Gastroesophageal sphincter (tissue), 4 donors: Measurements from ENCODE around the gene LARP1. TPM values are rescaled to one million over a fixed set of nuclear protein-coding genes. Genes with fewer than 3 reads are reported as not detected.
A peak's percentile ranks its signal among the peaks of the same experiment; 100 is the strongest.

Source experiments
- ATAC-seq: fragments of 150-250 bp; one replicate; pipeline ENCODE4 v1.9.1; 2016; ENCODE audit warnings: mild to moderate bottlenecking, moderate library complexity
- H3K27ac ChIP-seq, 4 donors: fragments of 200-600 bp; sonication (generic) in 3 of 4; 1 replicate in 3 of 4; 2 replicates in 1 of 4; pipeline ENCODE4 v1.5.1; 2016 to 2019
- H3K27me3 ChIP-seq: fragments of 200-600 bp; sonication (generic); one replicate; pipeline ENCODE4 v1.5.1; 2019
- H3K36me3 ChIP-seq, 2 donors: fragments of 200-600 bp; sonication (generic); one replicate each; pipeline ENCODE4 v1.5.1; 2019; ENCODE audit warnings: control low read depth in 1 of 2
- H3K4me1 ChIP-seq, 3 donors: fragments of 200-600 bp; sonication (generic); 1 replicate in 2 of 3; 2 replicates in 1 of 3; pipeline ENCODE4 v1.5.1; 2016 to 2019; ENCODE audit warnings: control low read depth in 2 of 3
- H3K4me3 ChIP-seq, 2 donors: fragments of 200-600 bp; sonication (generic); one replicate each; pipeline ENCODE4 v1.5.1; 2019; ENCODE audit warnings: mild to moderate bottlenecking in 1 of 2, moderate library complexity in 1 of 2
- H3K9me3 ChIP-seq, 3 donors: fragments of 200-600 bp; sonication (generic); one replicate each; pipeline ENCODE4 v1.5.1; 2017 to 2019; ENCODE audit warnings: control low read depth in 2 of 3
- CTCF ChIP-seq, 4 experiments: fragments of 200-600 bp in 2 of 4; fragments of 450-650 bp in 2 of 4; sonication (generic) in 1 of 4; IDR thresholded peaks; one replicate each; pipeline ENCODE4 v1.5.1; 2017 to 2019; ENCODE audit warnings: antibody characterized with exemption in 4 of 4, mild to moderate bottlenecking in 2 of 4, moderate library complexity in 2 of 4
- EP300 ChIP-seq: sonication (generic); formaldehyde crosslinking; IDR thresholded peaks from one replicate; pipeline ENCODE4 v1.6.1; 2017; ENCODE audit warnings: antibody characterized with exemption, mild to moderate bottlenecking
- POLR2A ChIP-seq, 2 donors: fragments of 450-650 bp; IDR thresholded peaks; one replicate each; pipeline ENCODE4 v1.6.1; 2017; ENCODE audit warnings: antibody characterized with exemption in 2 of 2, mild to moderate bottlenecking in 2 of 2, moderate library complexity in 1 of 2
- POLR2AphosphoS5 ChIP-seq: sonication (generic); formaldehyde crosslinking; IDR thresholded peaks from one replicate; pipeline ENCODE4 v1.6.1; 2017; ENCODE audit warnings: antibody characterized with exemption
- WGBS, 2 donors: methylation state at CpG; one replicate each; pipeline ENCODE4 v1.1.5; 2018; ENCODE audit warnings: low coverage in 1 of 2; 5-methylcytosine and 5-hydroxymethylcytosine counted together
- total RNA-seq, 4 donors: library from RNA; depleted of rRNA; stranded (reverse); fragments of >200 nt; gene quantifications; one replicate each; pipeline ENCODE4 v1.1.0, GENCODE V29; 2016

LARP1 gene
- total RNA-seq, 4 donors from 2014 or later, result 64.6 to 118 (median 80.1) TPM

GRCh38 chr5:154800582-154800981, 45.4 kb downstream of the LARP1 start:
- ATAC-seq, result no peak
- no peak for TF ChIP-seq POLR2A (IDR thresholded peaks at IDR 0.05)
- TF ChIP-seq POLR2AphosphoS5, result no peak
- no peak for TF ChIP-seq EP300
- TF ChIP-seq CTCF (IDR thresholded peaks at IDR 0.05), result no peak
- no peak overlapping the region for H3K27ac ChIP-seq
- no peaks in the 10 kb centered on the region for H3K27me3 ChIP-seq
- no peak overlapping the region for H3K4me3 ChIP-seq
- no peaks in the 10 kb centered on the region for H3K9me3 ChIP-seq
- peaks cover 0 to 11% (median 0%) of the 10 kb centered on the region in 3 donors for H3K4me1 ChIP-seq
- peaks cover 21 to 90% of the 10 kb centered on the region in 2 donors for H3K36me3 ChIP-seq

- TF ChIP-seq POLR2AphosphoS5, result no peak
- no peak for TF ChIP-seq EP300
- TF ChIP-seq CTCF (IDR thresholded peaks at IDR 0.05), result no peak
- TF ChIP-seq POLR2A (IDR thresholded peaks at IDR 0.05), result no peak
- Histone ChIP-seq H3K9me3 (no peaks in the 10 kb centered on the region), H3K4me3 (no peak overlapping the region), H3K36me3 (peaks cover 21 to 95% of the 10 kb centered on the region in 2 donors), H3K27me3 (no peaks in the 10 kb centered on the region), H3K27ac (no peak overlapping the region), H3K4me1 (peaks cover 0 to 11% (median 0%) of the 10 kb centered on the region in 3 donors)
- ATAC-seq, result no peak
- WGBS, 2 donors, result 68 to 71% methylated on average over 3 of the region's 3 CpGs
These were observed 45.9 kb downstream of the LARP1 start for GRCh38 chr5:154801083-154801482.

GRCh38 chr5:154802050-154802449, 46.9 kb downstream of the LARP1 start:
- peaks cover 0 to 11% (median 0%) of the 10 kb centered on the region in 3 donors for H3K4me1 ChIP-seq
- peaks cover 21 to 95% of the 10 kb centered on the region in 2 donors for H3K36me3 ChIP-seq
- WGBS, 2 donors, result 95% methylated on average over 8 of the region's 9 CpGs; no CpG with 5 or more reads in 1 of the 2 donors
- H3K27ac ChIP-seq, result no peak overlapping the region
- H3K4me3 ChIP-seq, result no peak overlapping the region
- H3K27me3 ChIP-seq, result no peaks in the 10 kb centered on the region
- TF ChIP-seq CTCF (IDR thresholded peaks at IDR 0.05), result no peak
- TF ChIP-seq POLR2A (IDR thresholded peaks at IDR 0.05), result no peak
- no peak for TF ChIP-seq POLR2AphosphoS5
- TF ChIP-seq EP300, result no peak
- no peak for ATAC-seq
- no peaks in the 10 kb centered on the region for H3K9me3 ChIP-seq

GRCh38 chr5:154806176-154806575, 51.0 kb downstream of the LARP1 start:
- WGBS, 2 donors, result 67 to 75% methylated on average over 4 of the region's 4 CpGs
- H3K27ac ChIP-seq, result no peak overlapping the region
- peaks cover 0 to under 1% (median 0%) of the 10 kb centered on the region in 3 donors for H3K4me1 ChIP-seq
- H3K9me3 ChIP-seq, result no peaks in the 10 kb centered on the region
- ATAC-seq, result no peak
- peaks cover 16 to 100% of the 10 kb centered on the region in 2 donors for H3K36me3 ChIP-seq
- no peaks in the 10 kb centered on the region for H3K27me3 ChIP-seq
- no peak overlapping the region for H3K4me3 ChIP-seq
- TF ChIP-seq CTCF (IDR thresholded peaks at IDR 0.05) (no peak), POLR2A (IDR thresholded peaks at IDR 0.05) (no peak)

- H3K4me3 ChIP-seq, result no peak overlapping the region
- no peak for TF ChIP-seq POLR2AphosphoS5
- no peak for TF ChIP-seq CTCF (IDR thresholded peaks at IDR 0.05)
- no peak for TF ChIP-seq EP300
- no peak for TF ChIP-seq POLR2A (IDR thresholded peaks at IDR 0.05)
- no peaks in the 10 kb centered on the region for H3K27me3 ChIP-seq
- H3K36me3 ChIP-seq, result peaks cover 2 to 100% of the 10 kb centered on the region in 2 donors
- 74 to 91% methylated on average over 4 to 7 of the region's 7 CpGs for WGBS, 2 donors
- ATAC-seq, result no peak
- no peaks in the 10 kb centered on the region for H3K9me3 ChIP-seq
- H3K4me1 ChIP-seq, result peaks cover 0 to 15% (median 3%) of the 10 kb centered on the region in 3 donors
- H3K27ac ChIP-seq, result peak overlapping the region in 1 of 4 donors; percentile 52
These were observed 56.1 kb downstream of the LARP1 start for GRCh38 chr5:154811239-154811638.
